ENCODE results near the gene TEAD1. TPM values are rescaled to one million over a fixed set of nuclear protein-coding genes. Genes with fewer than 3 reads are reported as not detected.

The TEAD1 gene
- total and polyA plus RNA-seq, 9 of the 15 experiments (the other 6 are each of a cell fraction or from before 2014, with no cell fraction given), result 1.7 to 17.7 (median 10.8) TPM

DNA sequence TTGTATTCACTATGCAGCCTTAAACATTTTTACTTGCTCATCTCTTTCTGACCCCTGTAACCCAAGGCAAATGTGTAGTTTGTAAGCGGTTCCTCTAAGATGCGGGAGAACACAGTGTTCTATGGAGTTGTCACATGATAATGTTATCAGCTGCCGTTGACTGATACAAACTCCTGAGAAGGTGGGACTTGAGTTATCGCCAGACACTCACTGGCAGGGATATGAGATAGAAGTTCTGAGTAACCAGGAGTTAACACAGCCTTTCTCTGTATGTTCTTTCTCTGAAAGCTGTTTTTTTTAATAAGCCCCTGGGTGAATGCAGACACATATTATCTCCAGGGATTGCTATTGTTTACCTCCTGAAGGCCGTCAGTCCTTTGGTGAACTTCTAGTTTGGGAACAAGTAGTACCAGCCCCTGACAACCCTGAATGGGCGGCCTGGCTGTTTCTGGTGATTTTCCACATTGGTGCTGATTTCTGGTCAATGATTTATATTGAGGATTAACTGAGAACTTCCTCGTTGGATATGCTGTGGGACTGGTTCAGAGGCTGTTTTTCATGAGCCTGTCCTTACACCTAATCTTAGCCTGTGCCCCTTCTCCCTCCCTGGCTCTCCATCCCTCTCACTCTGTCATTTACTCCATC, 179.6 kb downstream of the TEAD1 start (continued):
- TF ChIP-seq MGA (IDR thresholded peaks at IDR 0.05), result 0 out of 2 replicates have a peak, but pooled peaks have one; percentile 20
- TF ChIP-seq, protein P1, sequence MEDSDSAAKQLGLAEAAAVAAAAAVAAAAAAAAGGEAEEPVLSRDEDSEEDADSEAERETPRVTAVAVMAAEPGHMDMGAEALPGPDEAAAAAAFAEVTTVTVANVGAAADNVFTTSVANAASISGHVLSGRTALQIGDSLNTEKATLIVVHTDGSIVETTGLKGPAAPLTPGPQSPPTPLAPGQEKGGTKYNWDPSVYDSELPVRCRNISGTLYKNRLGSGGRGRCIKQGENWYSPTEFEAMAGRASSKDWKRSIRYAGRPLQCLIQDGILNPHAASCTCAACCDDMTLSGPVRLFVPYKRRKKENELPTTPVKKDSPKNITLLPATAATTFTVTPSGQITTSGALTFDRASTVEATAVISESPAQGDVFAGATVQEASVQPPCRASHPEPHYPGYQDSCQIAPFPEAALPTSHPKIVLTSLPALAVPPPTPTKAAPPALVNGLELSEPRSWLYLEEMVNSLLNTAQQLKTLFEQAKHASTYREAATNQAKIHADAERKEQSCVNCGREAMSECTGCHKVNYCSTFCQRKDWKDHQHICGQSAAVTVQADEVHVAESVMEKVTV (CRISPR knock-in tag; IDR thresholded peaks at IDR 0.05), result no peak
- TF ChIP-seq PRPF4 (IDR thresholded peaks at IDR 0.05; ENCODE audit: insufficient read depth, low read depth, low read length, poor library complexity, severe bottlenecking), result no peak
- no peak for TF ChIP-seq ZNF518B (CRISPR knock-in tag; IDR thresholded peaks at IDR 0.05)
- no peak for TF ChIP-seq RBM14 (IDR thresholded peaks at IDR 0.05; ENCODE audit: borderline replicate concordance, insufficient read depth, low read depth, low read length)
- TF ChIP-seq GATAD2A (IDR thresholded peaks at IDR 0.05), result 0 out of 2 replicates have a peak, but pooled peaks have one; percentile 64
- no peak for TF ChIP-seq DDX20 (tag; IDR thresholded peaks at IDR 0.05; ENCODE audit: low read depth)
- no peak for TF ChIP-seq PCBP2 (IDR thresholded peaks at IDR 0.05; ENCODE audit: low read depth, low read length, poor library complexity, severe bottlenecking)
- no peak for TF ChIP-seq ZNF408 (CRISPR knock-in tag; IDR thresholded peaks at IDR 0.05; ENCODE audit: low read depth)
- TF ChIP-seq RB1 (IDR thresholded peaks at IDR 0.05; ENCODE audit: low read depth), result peak; percentile 38; the same call in 1 of the 2 replicates
